ENCODE data around the gene PRPF40B.

The PRPF40B gene

DNA sequence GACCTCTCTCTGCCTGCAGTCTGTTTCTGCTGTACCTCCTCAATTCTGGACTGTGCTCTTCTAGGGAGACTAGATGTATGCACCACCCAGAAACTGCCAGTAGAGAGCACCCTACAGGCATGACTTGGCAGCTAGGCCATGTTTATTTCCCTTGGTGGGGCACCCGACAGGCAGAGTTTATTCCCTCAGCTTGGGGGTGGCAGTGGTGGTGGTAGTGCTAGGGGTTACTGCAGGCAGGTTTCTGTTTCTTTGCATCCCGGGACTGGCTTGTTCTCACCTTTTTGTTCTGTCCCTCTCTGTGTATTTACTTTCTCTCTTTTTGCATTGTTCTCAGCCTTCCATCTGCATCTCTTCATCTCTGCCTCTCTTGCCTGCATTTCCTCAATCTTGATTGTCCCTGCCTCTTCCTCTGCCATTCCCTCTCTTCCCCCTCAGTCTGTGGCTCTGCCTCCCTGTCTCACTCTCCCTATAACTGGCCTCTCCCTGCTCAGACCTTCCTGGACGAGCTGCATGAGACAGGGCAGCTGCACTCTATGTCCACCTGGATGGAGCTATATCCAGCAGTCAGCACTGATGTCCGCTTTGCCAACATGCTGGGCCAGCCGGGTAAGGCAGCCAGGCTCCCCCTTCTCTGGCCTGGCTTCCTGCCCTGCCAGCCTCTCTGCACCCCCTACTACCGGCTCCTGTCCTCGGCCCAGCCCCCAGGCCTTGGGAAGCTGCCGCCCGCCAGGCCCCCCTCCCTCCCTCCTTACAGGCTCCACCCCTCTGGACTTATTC is 13.8 kb downstream of the PRPF40B start:
- DNase-seq (ENCODE audit: low read depth), result peak; percentile 81
- TF ChIP-seq, protein P1, sequence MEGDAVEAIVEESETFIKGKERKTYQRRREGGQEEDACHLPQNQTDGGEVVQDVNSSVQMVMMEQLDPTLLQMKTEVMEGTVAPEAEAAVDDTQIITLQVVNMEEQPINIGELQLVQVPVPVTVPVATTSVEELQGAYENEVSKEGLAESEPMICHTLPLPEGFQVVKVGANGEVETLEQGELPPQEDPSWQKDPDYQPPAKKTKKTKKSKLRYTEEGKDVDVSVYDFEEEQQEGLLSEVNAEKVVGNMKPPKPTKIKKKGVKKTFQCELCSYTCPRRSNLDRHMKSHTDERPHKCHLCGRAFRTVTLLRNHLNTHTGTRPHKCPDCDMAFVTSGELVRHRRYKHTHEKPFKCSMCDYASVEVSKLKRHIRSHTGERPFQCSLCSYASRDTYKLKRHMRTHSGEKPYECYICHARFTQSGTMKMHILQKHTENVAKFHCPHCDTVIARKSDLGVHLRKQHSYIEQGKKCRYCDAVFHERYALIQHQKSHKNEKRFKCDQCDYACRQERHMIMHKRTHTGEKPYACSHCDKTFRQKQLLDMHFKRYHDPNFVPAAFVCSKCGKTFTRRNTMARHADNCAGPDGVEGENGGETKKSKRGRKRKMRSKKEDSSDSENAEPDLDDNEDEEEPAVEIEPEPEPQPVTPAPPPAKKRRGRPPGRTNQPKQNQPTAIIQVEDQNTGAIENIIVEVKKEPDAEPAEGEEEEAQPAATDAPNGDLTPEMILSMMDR (IDR thresholded peaks at IDR 0.05; ENCODE audit: low read length, missing control alignments), result peak; percentile 86
- no peak overlapping the region for H3K4me3 ChIP-seq (replicated peaks; ENCODE audit: low read depth, low read length)

DNA sequence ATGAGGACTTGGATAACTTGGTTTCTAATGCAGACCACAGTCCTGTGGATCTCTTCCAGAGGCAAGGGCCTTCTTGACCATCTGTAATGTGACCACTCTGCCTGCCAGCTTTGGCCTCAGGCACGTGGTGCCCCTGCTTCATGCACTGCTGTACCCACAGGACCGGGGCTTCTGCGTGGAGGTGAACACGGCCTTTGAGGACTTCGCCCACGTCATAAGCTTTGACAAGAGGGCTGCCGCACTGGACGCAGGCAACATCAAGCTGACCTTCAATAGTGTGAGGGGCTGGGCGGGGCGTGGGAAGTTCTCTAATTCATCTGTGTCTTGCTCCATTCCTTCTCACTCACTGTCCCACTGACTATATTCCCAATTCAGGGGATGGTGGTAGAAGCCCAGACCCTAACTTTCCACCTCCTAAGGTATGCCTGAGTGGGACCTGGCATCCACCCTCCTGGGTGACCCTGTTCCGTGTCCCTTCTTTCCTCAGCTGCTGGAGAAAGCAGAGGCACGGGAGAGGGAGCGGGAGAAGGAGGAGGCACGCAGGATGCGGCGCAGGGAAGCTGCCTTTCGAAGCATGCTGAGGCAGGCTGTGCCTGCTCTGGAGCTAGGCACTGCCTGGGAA is 18.5 kb downstream of the PRPF40B start:
- TF ChIP-seq, protein P1 (IDR thresholded peaks at IDR 0.05; ENCODE audit: low read length, missing control alignments), result no peak
- H3K4me3 ChIP-seq (replicated peaks; ENCODE audit: low read depth, low read length), result no peak overlapping the region
- no peak for DNase-seq (ENCODE audit: low read depth)

DNA sequence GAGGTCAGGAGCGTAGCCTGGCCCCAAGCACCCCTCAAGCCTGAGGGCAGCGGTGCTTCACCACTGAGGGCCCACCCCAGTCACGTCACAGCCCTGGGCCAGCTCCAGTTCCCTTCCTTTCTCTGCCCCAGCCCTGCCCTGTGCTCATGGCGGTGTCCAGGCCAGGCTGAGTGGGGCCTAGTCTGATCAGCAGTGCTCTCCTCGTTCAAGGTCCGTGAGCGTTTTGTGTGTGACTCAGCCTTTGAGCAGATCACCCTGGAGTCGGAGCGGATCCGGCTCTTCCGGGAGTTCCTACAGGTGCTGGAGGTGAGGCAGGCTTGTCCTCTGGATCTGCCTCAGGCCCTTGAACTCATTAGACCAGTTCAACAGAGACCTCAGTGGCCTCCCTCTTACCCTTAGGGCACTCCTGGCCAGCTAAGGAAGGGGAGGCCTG is 19.0 kb downstream of the PRPF40B start:
- H3K4me3 ChIP-seq (replicated peaks; ENCODE audit: low read depth, low read length), result no peak overlapping the region
- no peak for DNase-seq (ENCODE audit: low read depth)
- TF ChIP-seq, protein P1 (IDR thresholded peaks at IDR 0.05; ENCODE audit: low read length, missing control alignments), result no peak

DNA sequence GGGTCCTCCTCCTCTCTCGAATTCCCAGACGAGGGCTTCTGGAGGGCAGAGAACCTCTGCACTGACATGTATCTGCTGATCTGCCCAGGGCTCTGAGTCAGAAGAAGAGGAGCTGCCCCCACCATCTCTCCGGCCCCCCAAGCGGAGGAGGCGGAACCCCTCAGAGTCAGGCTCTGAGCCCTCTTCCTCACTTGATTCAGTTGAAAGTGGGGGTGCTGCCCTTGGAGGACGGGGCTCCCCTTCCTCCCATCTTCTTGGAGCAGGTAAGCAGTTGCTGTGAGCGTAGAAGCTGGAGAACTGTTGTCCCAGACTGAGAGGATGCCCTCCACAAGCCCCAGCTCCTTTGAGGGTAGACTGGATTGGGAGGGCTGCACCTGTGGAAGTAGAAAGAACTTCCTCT is 19.8 kb downstream of the PRPF40B start:
- H3K4me3 ChIP-seq (replicated peaks; ENCODE audit: low read depth, low read length), result no peak overlapping the region
- no peak for DNase-seq (ENCODE audit: low read depth)
- TF ChIP-seq, protein P1 (IDR thresholded peaks at IDR 0.05; ENCODE audit: low read length, missing control alignments), result no peak

DNA sequence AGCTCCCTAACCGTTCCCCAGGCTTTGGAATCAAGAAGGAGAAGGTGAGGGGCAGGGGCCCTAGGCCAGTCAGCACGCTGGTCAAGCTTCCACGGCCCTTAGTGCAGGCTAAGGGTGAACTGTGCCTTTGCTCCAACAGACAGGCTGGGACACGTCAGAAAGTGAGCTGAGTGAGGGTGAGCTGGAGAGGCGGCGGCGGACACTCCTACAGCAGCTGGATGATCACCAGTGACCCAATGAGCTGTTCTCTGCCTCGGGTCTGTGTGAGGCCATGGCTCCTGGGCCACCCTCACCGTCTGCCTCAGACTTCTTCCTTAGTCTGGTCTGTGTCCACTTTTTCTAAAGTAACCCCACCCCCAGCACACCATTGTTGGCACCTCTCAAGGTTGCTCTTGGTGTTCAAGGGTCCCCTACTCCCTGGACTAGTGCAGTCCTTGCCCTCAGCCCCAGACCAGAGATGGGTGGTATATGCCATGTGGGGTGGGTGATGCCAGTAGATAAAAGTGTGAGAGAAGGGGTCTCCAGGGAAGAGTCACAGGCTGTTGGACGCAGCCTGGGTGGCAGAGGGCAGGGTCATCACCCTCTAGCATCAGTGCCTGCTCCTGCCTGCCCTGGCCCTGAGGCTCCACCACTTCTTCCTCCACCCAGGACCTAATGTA is 20.7 kb downstream of the PRPF40B start:
- no peak for DNase-seq (ENCODE audit: low read depth)
- TF ChIP-seq, protein P1 (IDR thresholded peaks at IDR 0.05; ENCODE audit: low read length, missing control alignments), result no peak
- H3K4me3 ChIP-seq (replicated peaks; ENCODE audit: low read depth, low read length), result no peak overlapping the region

DNA sequence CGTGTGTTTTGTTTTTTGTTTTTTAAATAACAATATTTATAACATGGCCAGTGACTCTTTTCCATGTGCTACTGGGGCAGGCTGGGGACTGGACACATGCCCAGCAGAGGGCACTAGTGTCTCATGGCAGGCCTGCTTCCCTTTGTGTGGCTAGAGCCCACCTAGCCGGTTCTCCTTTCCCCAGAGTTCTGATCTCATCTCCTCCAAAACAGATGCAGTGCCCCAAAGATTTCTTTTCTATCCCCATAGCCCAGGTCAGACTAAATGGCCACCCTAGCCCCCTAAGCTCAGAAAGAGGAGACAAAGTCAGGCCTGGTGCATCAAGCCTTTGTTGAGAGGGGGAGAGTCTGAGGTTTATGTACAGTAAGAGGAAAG is 21.2 kb downstream of the PRPF40B start:
- no peak overlapping the region for H3K4me3 ChIP-seq (replicated peaks; ENCODE audit: low read depth, low read length)
- TF ChIP-seq, protein P1 (IDR thresholded peaks at IDR 0.05; ENCODE audit: low read length, missing control alignments), result peak; percentile 98
- peak; percentile 85 for DNase-seq (ENCODE audit: low read depth)

All from fibroblast of pulmonary artery (primary cell).